Measurements from ENCODE around the gene C5orf47. TPM values are rescaled to one million over a fixed set of nuclear protein-coding genes. Genes with fewer than 3 reads are reported as not detected.

The C5orf47 gene
- total RNA-seq, 1 experiment from 2014 or later, result not detected

DNA sequence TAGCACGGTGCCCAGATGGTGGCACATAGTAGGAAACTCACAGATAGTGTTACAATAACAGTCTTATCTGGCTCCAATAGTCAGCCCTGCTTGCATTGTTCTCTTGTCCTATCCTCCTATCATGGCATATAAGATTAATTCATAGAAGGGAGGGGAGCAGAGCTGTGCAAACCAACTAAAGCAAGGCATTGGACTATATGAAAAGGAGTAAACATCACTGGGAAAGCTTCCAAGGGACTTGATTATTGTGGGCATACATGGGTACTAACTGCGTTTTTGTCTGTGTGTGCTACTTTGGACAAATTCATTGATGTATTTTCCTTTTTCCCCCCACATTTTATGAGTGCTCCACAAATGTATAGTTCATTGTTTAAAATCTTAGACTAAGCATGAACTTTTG, 43.8 kb upstream of the C5orf47 start:
- Histone ChIP-seq H3K9me3 (ENCODE audit: control insufficient read depth in 1 of 2, insufficient read depth in 1 of 2, low read depth in 1 of 2, low read length in 2 of 2) (no peaks in the 10 kb centered on the region), H3K9me2 (ENCODE audit: insufficient read depth) (no peaks in the 10 kb centered on the region), H4K20me1 (ENCODE audit: insufficient read depth) (no peaks in the 10 kb centered on the region), H2AFZ (ENCODE audit: low read depth, low read length, poor library complexity, severe bottlenecking) (no peak overlapping the region), H3K27me3 (ENCODE audit: insufficient read depth, low read length) (no peaks in the 10 kb centered on the region), H3K9ac (ENCODE audit: low read length) (no peak overlapping the region), H3K4me1 (ENCODE audit: control insufficient read depth in 1 of 2, insufficient read depth in 2 of 2, low read length in 2 of 2) (no peaks in the 10 kb centered on the region), H3K36me3 (ENCODE audit: control insufficient read depth in 1 of 2, insufficient read depth in 2 of 2, low read length in 2 of 2) (no peaks in the 10 kb centered on the region; a peak in 1 of 4 replicates), H3K79me2 (ENCODE audit: insufficient read depth, low read length) (no peaks in the 10 kb centered on the region), H3K4me3 (replicated peaks in 1 of 2; ENCODE audit: low read depth in 1 of 2, low read length in 2 of 2) (no peak overlapping the region), H3K4me2 (ENCODE audit: low read length) (no peak overlapping the region), H3K27ac (ENCODE audit: low read depth, low read length) (no peak overlapping the region)
- BruUV-seq (replicated peaks), result no TSS peak
- ChIA-PET RAD21 (ENCODE audit: low non-redundant PET in 1 of 2, low total read pairs in 2 of 2, uncharacterized antibody in 2 of 2, unreplicated experiment in 2 of 2) (no interaction called here), POLR2A (no interaction called here), CTCF (interaction anchor here (1.5 kb wide), 1 partner anchor 20 kb away, joined by 5 read pairs; no protein-coding TSS in a partner anchor)
- TF ChIP-seq, protein P1, sequence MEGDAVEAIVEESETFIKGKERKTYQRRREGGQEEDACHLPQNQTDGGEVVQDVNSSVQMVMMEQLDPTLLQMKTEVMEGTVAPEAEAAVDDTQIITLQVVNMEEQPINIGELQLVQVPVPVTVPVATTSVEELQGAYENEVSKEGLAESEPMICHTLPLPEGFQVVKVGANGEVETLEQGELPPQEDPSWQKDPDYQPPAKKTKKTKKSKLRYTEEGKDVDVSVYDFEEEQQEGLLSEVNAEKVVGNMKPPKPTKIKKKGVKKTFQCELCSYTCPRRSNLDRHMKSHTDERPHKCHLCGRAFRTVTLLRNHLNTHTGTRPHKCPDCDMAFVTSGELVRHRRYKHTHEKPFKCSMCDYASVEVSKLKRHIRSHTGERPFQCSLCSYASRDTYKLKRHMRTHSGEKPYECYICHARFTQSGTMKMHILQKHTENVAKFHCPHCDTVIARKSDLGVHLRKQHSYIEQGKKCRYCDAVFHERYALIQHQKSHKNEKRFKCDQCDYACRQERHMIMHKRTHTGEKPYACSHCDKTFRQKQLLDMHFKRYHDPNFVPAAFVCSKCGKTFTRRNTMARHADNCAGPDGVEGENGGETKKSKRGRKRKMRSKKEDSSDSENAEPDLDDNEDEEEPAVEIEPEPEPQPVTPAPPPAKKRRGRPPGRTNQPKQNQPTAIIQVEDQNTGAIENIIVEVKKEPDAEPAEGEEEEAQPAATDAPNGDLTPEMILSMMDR (IDR thresholded peaks at IDR 0.05 in 2 of 3, conservative IDR thresholded peaks at IDR 0.05 in 1 of 3; ENCODE audit: borderline replicate concordance in 1 of 3, insufficient read depth in 1 of 3, low read depth in 2 of 3, low read length in 2 of 3), result no peak
- TF ChIP-seq FOSL1 (IDR thresholded peaks at IDR 0.05; ENCODE audit: low read depth), result no peak
- TF ChIP-seq SP1 (IDR thresholded peaks at IDR 0.05; ENCODE audit: low read depth), result no peak
- TF ChIP-seq ZNF274 (IDR thresholded peaks at IDR 0.05; ENCODE audit: low read depth, low read length), result no peak
- no peak for TF ChIP-seq CEBPB (IDR thresholded peaks at IDR 0.05; ENCODE audit: low read depth)
- TF ChIP-seq EZH2phosphoT487 (IDR thresholded peaks at IDR 0.05; ENCODE audit: borderline replicate concordance), result no peak
- TF ChIP-seq SRF (IDR thresholded peaks at IDR 0.05; ENCODE audit: low read depth), result no peak
- intact Hi-C loops (cut with micrococcal nuclease), result no loop called here
- ATAC-seq, result no peak
- no peak for DNase-seq (ENCODE audit: low read depth, low spot score)

- no peak for DNase-seq (ENCODE audit: low read depth, low spot score)
- Histone ChIP-seq H3K9me2 (ENCODE audit: insufficient read depth) (no peaks in the 10 kb centered on the region), H4K20me1 (ENCODE audit: insufficient read depth) (no peaks in the 10 kb centered on the region), H3K27ac (ENCODE audit: low read depth, low read length) (no peak overlapping the region), H3K4me2 (ENCODE audit: low read length) (no peak overlapping the region), H3K79me2 (ENCODE audit: insufficient read depth, low read length) (no peaks in the 10 kb centered on the region), H3K4me3 (replicated peaks in 1 of 2; ENCODE audit: low read depth in 1 of 2, low read length in 2 of 2) (no peak overlapping the region), H3K9me3 (ENCODE audit: control insufficient read depth in 1 of 2, insufficient read depth in 1 of 2, low read depth in 1 of 2, low read length in 2 of 2) (no peaks in the 10 kb centered on the region), H3K27me3 (ENCODE audit: insufficient read depth, low read length) (no peaks in the 10 kb centered on the region), H3K4me1 (ENCODE audit: control insufficient read depth in 1 of 2, insufficient read depth in 2 of 2, low read length in 2 of 2) (no peaks in the 10 kb centered on the region), H2AFZ (ENCODE audit: low read depth, low read length, poor library complexity, severe bottlenecking) (no peak overlapping the region), H3K36me3 (ENCODE audit: control insufficient read depth in 1 of 2, insufficient read depth in 2 of 2, low read length in 2 of 2) (no peaks in the 10 kb centered on the region; a peak in 1 of 4 replicates), H3K9ac (ENCODE audit: low read length) (no peak overlapping the region)
- ATAC-seq, result no peak
- CTCF ChIA-PET, result interaction anchor here (1.5 kb wide), 1 partner anchor 21 kb away, joined by 5 read pairs; no protein-coding TSS in a partner anchor
- RAD21 ChIA-PET (ENCODE audit: low non-redundant PET in 1 of 2, low total read pairs in 2 of 2, uncharacterized antibody in 2 of 2, unreplicated experiment in 2 of 2), result no interaction called here
- BruUV-seq (replicated peaks), result no TSS peak
- intact Hi-C loops (cut with micrococcal nuclease), result no loop called here
- POLR2A ChIA-PET, result no interaction called here
- TF ChIP-seq TCF7L2 (IDR thresholded peaks at IDR 0.05; ENCODE audit: borderline replicate concordance, extremely low read depth, insufficient read depth, insufficient read length), result no peak
- no peak for TF ChIP-seq ELF1 (IDR thresholded peaks at IDR 0.05; ENCODE audit: borderline replicate concordance, low read depth)
- no peak for TF ChIP-seq SIN3A (IDR thresholded peaks at IDR 0.05; ENCODE audit: low read depth)
- TF ChIP-seq CBX3 (IDR thresholded peaks at IDR 0.05; ENCODE audit: low read depth), result no peak
- TF ChIP-seq SP1 (IDR thresholded peaks at IDR 0.05; ENCODE audit: low read depth), result no peak
- no peak for TF ChIP-seq FOSL1 (IDR thresholded peaks at IDR 0.05; ENCODE audit: low read depth)
- TF ChIP-seq REST (IDR thresholded peaks at IDR 0.05; ENCODE audit: low read depth), result no peak
- TF ChIP-seq, protein P1 (IDR thresholded peaks at IDR 0.05 in 2 of 3, conservative IDR thresholded peaks at IDR 0.05 in 1 of 3; ENCODE audit: borderline replicate concordance in 1 of 3, insufficient read depth in 1 of 3, low read depth in 2 of 3, low read length in 2 of 3), result no peak
- TF ChIP-seq ZFX (IDR thresholded peaks at IDR 0.05), result no peak
These were observed 42.6 kb upstream of the C5orf47 start for GRCh38 chr5:173946323-173946722.

Data from HCT116 (cell line).